SU-DHL-6 (cell line): Measurements from ENCODE around the gene SRSF4.

Experiments used
- CTCF ChIP-seq: fragments of 200-600 bp; sonication (generic); IDR thresholded peaks from one replicate; pipeline ENCODE4 v1.5.1; 2017; ENCODE audit warnings: antibody characterized with exemption, mild to moderate bottlenecking, low read length, moderate library complexity; ENCODE audit not compliant: insufficient read depth, poor library complexity, severe bottlenecking
- EZH2phosphoT487 ChIP-seq: fragments of 200-600 bp; sonication (generic), shearing (Covaris generic); conservative IDR thresholded peaks from 2 replicates; pipeline ENCODE4 v1.6.1; 2018; ENCODE audit warnings: mild to moderate bottlenecking, antibody characterized with exemption, low read length, moderate library complexity, mixed read lengths

DNA sequence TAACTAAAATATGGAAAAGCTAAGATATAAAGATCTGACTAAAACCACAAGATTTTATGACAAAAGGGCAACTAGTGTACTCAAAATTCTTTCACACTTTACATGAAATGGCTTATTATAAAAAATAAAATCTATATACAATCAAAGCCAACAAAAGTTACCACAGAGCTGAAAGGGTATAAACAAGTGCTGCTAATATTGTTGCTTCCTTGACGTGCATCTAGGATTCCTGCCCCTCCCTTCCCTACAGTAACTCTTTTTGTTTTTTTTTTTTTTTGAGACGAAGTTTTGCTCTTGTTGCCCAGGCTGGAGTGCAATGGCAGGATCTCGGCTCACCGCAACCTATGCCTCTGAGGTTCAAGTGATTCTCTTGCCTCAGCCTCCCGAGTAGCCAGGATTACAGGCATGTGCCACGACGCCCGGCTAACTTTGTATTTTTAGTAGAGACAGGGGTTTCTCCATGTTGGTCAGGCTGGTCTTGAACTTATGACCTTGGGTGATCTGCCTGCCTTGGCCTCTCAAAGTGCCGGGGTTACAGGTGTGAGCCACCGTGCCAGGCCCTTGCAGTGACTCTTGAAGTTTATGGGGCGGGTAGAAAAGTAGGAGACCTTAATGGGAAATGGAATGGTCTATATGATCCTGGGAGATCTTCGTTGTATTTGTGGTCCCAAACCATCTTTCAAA is 4.5 kb downstream of the SRSF4 start:
- TF ChIP-seq CTCF (no peak), EZH2phosphoT487 (no peak)
